Epithelial cell of prostate (primary cell): ENCODE results near the gene KCNQ2.

Source experiments
- DNase-seq: peaks from one replicate; pipeline ENCODE4 v3.0.0-alpha.2; 2011; ENCODE audit warnings: low read depth, low spot score
- H3K27ac ChIP-seq: fragments of 450-650 bp; 2 replicates; pipeline ENCODE4 v1.5.1; 2017; ENCODE audit warnings: mild to moderate bottlenecking

Gene KCNQ2

DNA sequence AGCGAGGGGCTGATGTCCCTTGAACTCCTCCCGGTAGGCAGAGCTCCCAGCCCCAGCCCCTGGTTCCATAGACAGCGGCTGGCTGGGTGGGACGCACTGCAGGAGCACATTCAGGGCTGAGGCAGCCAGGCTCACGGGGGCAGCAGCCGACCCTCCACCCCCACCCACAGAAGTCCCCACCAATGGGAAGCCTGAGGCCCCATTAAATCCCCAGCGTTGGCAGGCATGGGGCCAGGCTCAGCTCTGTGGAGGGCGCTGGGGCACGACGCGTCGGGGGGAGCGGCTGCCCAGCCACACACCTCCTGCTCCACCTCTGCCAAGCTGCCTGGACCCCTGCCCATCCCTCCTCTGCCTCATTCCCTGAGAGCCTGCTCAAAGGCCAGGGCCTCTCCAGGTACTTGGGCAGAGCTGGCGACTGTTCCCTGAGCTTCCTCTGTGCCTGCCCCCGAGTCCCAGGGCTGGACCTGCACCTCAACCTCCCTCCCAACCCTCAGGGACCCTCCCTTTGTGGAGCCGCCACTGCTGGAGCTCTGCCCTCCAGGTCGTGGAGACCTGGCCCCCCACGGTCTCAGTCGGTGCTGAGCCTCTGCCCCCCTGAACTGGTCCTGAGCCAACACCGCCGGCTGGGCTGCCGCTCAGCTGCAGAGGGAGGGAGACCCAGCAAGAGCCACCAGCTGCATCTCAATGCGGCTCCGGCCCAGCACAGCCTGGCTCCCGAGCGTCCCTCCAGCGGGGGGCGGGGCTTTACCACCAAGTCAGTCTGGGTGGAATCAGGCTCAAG lies 120.5 kb downstream of the KCNQ2 start:
- no peak for DNase-seq
- H3K27ac ChIP-seq, result no peak overlapping the region

DNA sequence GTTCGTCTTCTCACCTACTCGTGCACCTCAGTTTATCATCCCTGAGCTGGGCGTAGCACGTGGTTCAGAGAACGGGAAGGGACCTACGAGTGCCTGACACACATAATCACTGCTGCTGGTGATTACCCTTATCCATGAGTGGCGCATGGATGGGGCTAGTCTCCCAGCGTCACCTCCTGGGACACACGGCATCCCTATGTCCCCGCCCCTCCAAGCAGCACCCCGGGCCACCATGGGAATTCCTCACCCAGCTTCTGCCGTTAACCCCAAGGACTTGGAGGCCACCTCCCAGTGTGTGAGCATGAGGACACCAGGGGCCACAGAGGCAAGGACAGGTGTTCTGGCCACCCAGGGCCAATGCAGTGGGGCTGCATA lies 121.1 kb downstream of the KCNQ2 start:
- no peak overlapping the region for H3K27ac ChIP-seq
- no peak for DNase-seq

DNA sequence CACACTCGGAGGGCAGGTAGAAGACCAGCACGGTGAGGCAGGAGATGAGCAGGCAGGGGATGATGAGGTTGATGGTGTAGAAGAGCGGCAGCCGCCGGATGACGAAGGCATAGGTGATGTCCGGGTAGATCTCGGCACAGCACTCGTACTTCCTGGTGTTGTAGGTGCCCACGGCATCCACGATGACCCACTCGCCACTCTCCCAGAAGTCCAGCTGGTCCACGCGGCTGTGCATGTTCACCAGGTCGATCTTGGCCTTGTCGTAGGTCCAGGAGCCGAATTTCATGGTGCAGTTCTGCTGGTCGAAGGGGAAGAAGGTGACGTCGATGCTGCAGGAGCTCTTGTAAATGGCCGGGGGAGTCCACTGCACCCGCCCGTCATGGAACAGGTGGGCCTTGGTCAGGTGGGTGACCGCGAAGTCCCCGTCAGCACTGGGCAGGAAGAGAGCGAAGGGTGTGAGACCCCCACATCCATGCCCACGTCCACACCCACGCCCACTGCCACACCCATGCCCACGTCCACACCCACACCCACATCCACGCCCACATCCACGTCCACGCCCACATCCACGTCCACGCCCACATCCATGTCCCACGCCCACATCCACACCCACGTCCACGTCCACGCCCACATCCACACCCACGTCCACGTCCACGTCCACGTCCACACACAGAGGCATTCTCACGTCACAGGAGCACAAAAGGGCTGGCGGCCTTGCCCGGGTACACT lies 121.7 kb downstream of the KCNQ2 start:
- DNase-seq, result no peak
- no peak overlapping the region for H3K27ac ChIP-seq
